HG03439 (cell line): Measurements from ENCODE around the gene PDPN.
"Not testable (repeated sequence)": the region's sequence is repeated elsewhere in the genome, so short reads cannot be mapped to it uniquely, and the experiment has no call there.

Source experiments
- ATAC-seq: cut with Tn5 transposase; IDR thresholded peaks from one replicate; pipeline ENCODE4 v1.9.1; 2021; ENCODE audit warnings: mild to moderate bottlenecking, moderate library complexity; ENCODE audit not compliant: unreplicated experiment

PDPN gene

GRCh38 chr1:13583595-13583965 is at the start of gene PDPN:
Gene PDPN (plus strand): TSS chr1:13583832. CDS start chr1:13584034, 202 bp downstream.
- ATAC-seq, result no peak

GRCh38 chr1:13535227-13535626 is 48.4 kb upstream of the PDPN start:
- no peak for ATAC-seq

GRCh38 chr1:13536571-13536970 is 47.1 kb upstream of the PDPN start:
- ATAC-seq, result no peak

GRCh38 chr1:13538832-13539231 is 44.8 kb upstream of the PDPN start:
- ATAC-seq, result no peak

GRCh38 chr1:13539683-13540082 is 43.9 kb upstream of the PDPN start:
- no peak for ATAC-seq

GRCh38 chr1:13540866-13541265 is 42.8 kb upstream of the PDPN start:
- no peak for ATAC-seq

GRCh38 chr1:13541435-13542215 is 42.0 kb upstream of the PDPN start:
- ATAC-seq, result no peak

- ATAC-seq, result no peak
These were observed 40.0 kb upstream of the PDPN start for GRCh38 chr1:13543451-13544220.

GRCh38 chr1:13544221-13544556 is 39.4 kb upstream of the PDPN start:
- no peak for ATAC-seq

- ATAC-seq, result no peak
These were observed 36.8 kb upstream of the PDPN start for GRCh38 chr1:13546791-13547190.

- ATAC-seq, result no peak
These were observed 35.4 kb upstream of the PDPN start for GRCh38 chr1:13548281-13548680.

GRCh38 chr1:13549021-13549420 is 34.6 kb upstream of the PDPN start:
- no peak for ATAC-seq

- ATAC-seq, result no peak
These were observed 34.1 kb upstream of the PDPN start for GRCh38 chr1:13549521-13549920.

- ATAC-seq, result no peak
These were observed 33.0 kb upstream of the PDPN start for GRCh38 chr1:13550663-13551062.

- ATAC-seq, result no peak
These were observed 28.8 kb upstream of the PDPN start for GRCh38 chr1:13554798-13555197.

- no peak for ATAC-seq
These were observed 27.3 kb upstream of the PDPN start for GRCh38 chr1:13556224-13556764.

- ATAC-seq, result no peak
These were observed 23.1 kb upstream of the PDPN start for GRCh38 chr1:13560541-13560940.

- ATAC-seq, result not testable (repeated sequence)
These were observed 20.7 kb upstream of the PDPN start for GRCh38 chr1:13562981-13563380.

- ATAC-seq, result no peak
These were observed 19.6 kb upstream of the PDPN start for GRCh38 chr1:13564073-13564472.

GRCh38 chr1:13570435-13570834 is 13.2 kb upstream of the PDPN start:
- ATAC-seq, result not testable (repeated sequence)

- ATAC-seq, result no peak
These were observed 12.7 kb upstream of the PDPN start for GRCh38 chr1:13570924-13571323.

- no peak for ATAC-seq
These were observed 10.0 kb upstream of the PDPN start for GRCh38 chr1:13573586-13573985.
